Memory B cell (primary cell): Measurements from ENCODE around the gene B3GALT5.
"Not testable (repeated sequence)": the region's sequence is repeated elsewhere in the genome, so short reads cannot be mapped to it uniquely, and the experiment has no call there.

Source experiments
- ATAC-seq: fragments of 150-1000 bp; cut with Tn5 transposase; 2 replicates; pipeline ENCODE4 v1.10.0; 2021; ENCODE audit warnings: low read depth, mild to moderate bottlenecking, moderate library complexity
- DNase-seq, 2 donors: peaks; one replicate each; pipeline ENCODE4 v3.0.0; 2022; ENCODE audit warnings: low spot score in 2 of 2
- H3K27ac Mint-ChIP-seq: one replicate; pipeline ENCODE4 v1.8.0; 2022; ENCODE audit warnings: mild to moderate bottlenecking, moderate library complexity, mixed read lengths
- H3K27me3 Mint-ChIP-seq: one replicate; pipeline ENCODE4 v1.8.0; 2022; ENCODE audit warnings: mixed read lengths
- H3K36me3 Mint-ChIP-seq: one replicate; pipeline ENCODE4 v1.8.0; 2022; ENCODE audit warnings: mild to moderate bottlenecking, mixed read lengths
- H3K4me1 Mint-ChIP-seq: one replicate; pipeline ENCODE4 v1.8.0; 2022; ENCODE audit warnings: mixed read lengths
- H3K4me3 Mint-ChIP-seq: one replicate; pipeline ENCODE4 v1.8.0; 2022; ENCODE audit warnings: mild to moderate bottlenecking, moderate library complexity, mixed read lengths
- H3K9me3 Mint-ChIP-seq: one replicate; pipeline ENCODE4 v1.8.0; 2022; ENCODE audit warnings: mixed read lengths

Gene B3GALT5

GRCh38 chr21:39673736-39674135, 61.0 kb downstream of the B3GALT5 start:
- no peak overlapping the region for H3K27ac Mint-ChIP-seq
- no peak overlapping the region for H3K4me3 Mint-ChIP-seq
- DNase-seq (no peak), ATAC-seq (no peak)
- peaks cover 16% of the 10 kb centered on the region for H3K27me3 Mint-ChIP-seq
- H3K9me3 Mint-ChIP-seq, result no peaks in the 10 kb centered on the region
- H3K36me3 Mint-ChIP-seq, result no peaks in the 10 kb centered on the region
- H3K4me1 Mint-ChIP-seq, result no peaks in the 10 kb centered on the region

- Mint-ChIP-seq H3K27me3 (peaks cover 16% of the 10 kb centered on the region), H3K9me3 (peaks cover under 1% of the 10 kb centered on the region), H3K4me1 (no peaks in the 10 kb centered on the region), H3K36me3 (no peaks in the 10 kb centered on the region), H3K27ac (no peak overlapping the region), H3K4me3 (no peak overlapping the region)
- DNase-seq (no peak), ATAC-seq (no peak)
These were observed 62.1 kb downstream of the B3GALT5 start for GRCh38 chr21:39674801-39675200.

- H3K4me1 Mint-ChIP-seq, result no peaks in the 10 kb centered on the region
- H3K9me3 Mint-ChIP-seq, result peaks cover 3% of the 10 kb centered on the region
- H3K4me3 Mint-ChIP-seq, result no peak overlapping the region
- peaks cover 15% of the 10 kb centered on the region for H3K27me3 Mint-ChIP-seq
- no peaks in the 10 kb centered on the region for H3K36me3 Mint-ChIP-seq
- H3K27ac Mint-ChIP-seq, result no peak overlapping the region
- ATAC-seq, result no peak
- DNase-seq, result no peak
These were observed 62.9 kb downstream of the B3GALT5 start for GRCh38 chr21:39675590-39675989.

GRCh38 chr21:39675993-39676661, 63.4 kb downstream of the B3GALT5 start:
- peaks cover 3% of the 10 kb centered on the region for H3K9me3 Mint-ChIP-seq
- DNase-seq, result no peak
- H3K27ac Mint-ChIP-seq, result no peak overlapping the region
- no peaks in the 10 kb centered on the region for H3K36me3 Mint-ChIP-seq
- ATAC-seq, result no peak
- no peaks in the 10 kb centered on the region for H3K4me1 Mint-ChIP-seq
- H3K4me3 Mint-ChIP-seq, result no peak overlapping the region
- H3K27me3 Mint-ChIP-seq, result peaks cover 15% of the 10 kb centered on the region

- no peak overlapping the region for H3K27ac Mint-ChIP-seq
- H3K27me3 Mint-ChIP-seq, result peaks cover 2% of the 10 kb centered on the region
- no peak overlapping the region for H3K4me3 Mint-ChIP-seq
- H3K36me3 Mint-ChIP-seq, result no peaks in the 10 kb centered on the region
- DNase-seq (no peak), ATAC-seq (no peak)
- no peaks in the 10 kb centered on the region for H3K4me1 Mint-ChIP-seq
- peaks cover 5% of the 10 kb centered on the region for H3K9me3 Mint-ChIP-seq
These were observed 67.5 kb downstream of the B3GALT5 start for GRCh38 chr21:39680216-39680615.

- Mint-ChIP-seq H3K9me3 (peaks cover 5% of the 10 kb centered on the region), H3K36me3 (no peaks in the 10 kb centered on the region), H3K27ac (no peak overlapping the region), H3K27me3 (no peaks in the 10 kb centered on the region), H3K4me1 (no peaks in the 10 kb centered on the region), H3K4me3 (no peak overlapping the region)
- DNase-seq, result no peak
- ATAC-seq, result no peak
These were observed 68.5 kb downstream of the B3GALT5 start for GRCh38 chr21:39681257-39681656.

- no peaks in the 10 kb centered on the region for H3K36me3 Mint-ChIP-seq
- no peaks in the 10 kb centered on the region for H3K27me3 Mint-ChIP-seq
- no peak overlapping the region for H3K4me3 Mint-ChIP-seq
- H3K4me1 Mint-ChIP-seq, result no peaks in the 10 kb centered on the region
- no peak for DNase-seq
- H3K9me3 Mint-ChIP-seq, result peaks cover 5% of the 10 kb centered on the region
- no peak for ATAC-seq
- H3K27ac Mint-ChIP-seq, result no peak overlapping the region
These were observed 69.1 kb downstream of the B3GALT5 start for GRCh38 chr21:39681845-39682244.

- Mint-ChIP-seq H3K4me3 (no peak overlapping the region), H3K27ac (no peak overlapping the region), H3K36me3 (no peaks in the 10 kb centered on the region), H3K9me3 (peaks cover 7% of the 10 kb centered on the region), H3K27me3 (no peaks in the 10 kb centered on the region), H3K4me1 (no peaks in the 10 kb centered on the region)
- no peak for ATAC-seq
- no peak for DNase-seq
These were observed 72.5 kb downstream of the B3GALT5 start for GRCh38 chr21:39685236-39685635.

- no peak for ATAC-seq
- Mint-ChIP-seq H3K36me3 (no peaks in the 10 kb centered on the region), H3K4me1 (no peaks in the 10 kb centered on the region), H3K9me3 (peaks cover 7% of the 10 kb centered on the region), H3K4me3 (no peak overlapping the region), H3K27ac (no peak overlapping the region), H3K27me3 (no peaks in the 10 kb centered on the region)
- DNase-seq, result no peak
These were observed 73.3 kb downstream of the B3GALT5 start for GRCh38 chr21:39685991-39686390.

- Mint-ChIP-seq H3K27ac (no peak overlapping the region), H3K27me3 (no peaks in the 10 kb centered on the region), H3K4me3 (no peak overlapping the region), H3K9me3 (peaks cover 7% of the 10 kb centered on the region), H3K36me3 (no peaks in the 10 kb centered on the region), H3K4me1 (no peaks in the 10 kb centered on the region)
- no peak for ATAC-seq
- DNase-seq, result no peak
These were observed 74.1 kb downstream of the B3GALT5 start for GRCh38 chr21:39686646-39687468.

- no peaks in the 10 kb centered on the region for H3K4me1 Mint-ChIP-seq
- H3K9me3 Mint-ChIP-seq, result peaks cover 7% of the 10 kb centered on the region
- no peak for DNase-seq
- no peak overlapping the region for H3K4me3 Mint-ChIP-seq
- no peaks in the 10 kb centered on the region for H3K36me3 Mint-ChIP-seq
- H3K27me3 Mint-ChIP-seq, result no peaks in the 10 kb centered on the region
- ATAC-seq, result no peak
- H3K27ac Mint-ChIP-seq, result no peak overlapping the region
These were observed 75.3 kb downstream of the B3GALT5 start for GRCh38 chr21:39688010-39688409.

- not testable (repeated sequence) for DNase-seq, H3K4me1 Mint-ChIP-seq, ATAC-seq, H3K27ac Mint-ChIP-seq, H3K4me3 Mint-ChIP-seq, H3K9me3 Mint-ChIP-seq, H3K36me3 Mint-ChIP-seq, H3K27me3 Mint-ChIP-seq
These were observed 77.1 kb downstream of the B3GALT5 start for GRCh38 chr21:39689860-39690259.

GRCh38 chr21:39690454-39690853, 77.7 kb downstream of the B3GALT5 start:
- Mint-ChIP-seq H3K36me3 (no peaks in the 10 kb centered on the region), H3K4me3 (no peak overlapping the region), H3K4me1 (no peaks in the 10 kb centered on the region), H3K27ac (no peak overlapping the region), H3K9me3 (peaks cover 7% of the 10 kb centered on the region), H3K27me3 (no peaks in the 10 kb centered on the region)
- no peak for DNase-seq
- no peak for ATAC-seq

- H3K4me3 Mint-ChIP-seq, result no peak overlapping the region
- no peak overlapping the region for H3K27ac Mint-ChIP-seq
- H3K9me3 Mint-ChIP-seq, result peaks cover 4% of the 10 kb centered on the region
- DNase-seq, result no peak
- H3K4me1 Mint-ChIP-seq, result no peaks in the 10 kb centered on the region
- H3K36me3 Mint-ChIP-seq, result no peaks in the 10 kb centered on the region
- ATAC-seq, result no peak
- H3K27me3 Mint-ChIP-seq, result no peaks in the 10 kb centered on the region
These were observed 82.0 kb downstream of the B3GALT5 start for GRCh38 chr21:39694750-39695149.

GRCh38 chr21:39696196-39696595, 83.5 kb downstream of the B3GALT5 start:
- Mint-ChIP-seq H3K36me3 (no peaks in the 10 kb centered on the region), H3K27me3 (no peaks in the 10 kb centered on the region), H3K4me3 (no peak overlapping the region), H3K27ac (no peak overlapping the region), H3K4me1 (no peaks in the 10 kb centered on the region), H3K9me3 (peaks cover 2% of the 10 kb centered on the region)
- no peak for ATAC-seq
- no peak for DNase-seq
